LNCaP clone FGC (cell line): ENCODE data around the gene SGK1.
"Not testable (repeated sequence)": the region's sequence is repeated elsewhere in the genome, so short reads cannot be mapped to it uniquely, and the experiment has no call there.

ENCODE experiments used
- DNase-seq: peaks from one replicate; pipeline ENCODE4 v3.0.0-alpha.2; 2011; ENCODE audit warnings: low read depth
- H3K4me3 ChIP-seq: 2 replicates; pipeline ENCODE4 v1.5.1; 2011; ENCODE audit warnings: mild to moderate bottlenecking, low read depth, low read length, control low read depth
- TF ChIP-seq, protein P1 (sequence below): IDR thresholded peaks from 2 replicates; pipeline ENCODE4 v1.5.1; 2012; ENCODE audit warnings: mild to moderate bottlenecking; ENCODE audit not compliant: control insufficient read depth, insufficient read depth; ENCODE audit errors: extremely low read depth

The SGK1 gene

GRCh38 chr6:134240665-134241431, 77.1 kb downstream of the SGK1 start:
- TF ChIP-seq, protein P1, sequence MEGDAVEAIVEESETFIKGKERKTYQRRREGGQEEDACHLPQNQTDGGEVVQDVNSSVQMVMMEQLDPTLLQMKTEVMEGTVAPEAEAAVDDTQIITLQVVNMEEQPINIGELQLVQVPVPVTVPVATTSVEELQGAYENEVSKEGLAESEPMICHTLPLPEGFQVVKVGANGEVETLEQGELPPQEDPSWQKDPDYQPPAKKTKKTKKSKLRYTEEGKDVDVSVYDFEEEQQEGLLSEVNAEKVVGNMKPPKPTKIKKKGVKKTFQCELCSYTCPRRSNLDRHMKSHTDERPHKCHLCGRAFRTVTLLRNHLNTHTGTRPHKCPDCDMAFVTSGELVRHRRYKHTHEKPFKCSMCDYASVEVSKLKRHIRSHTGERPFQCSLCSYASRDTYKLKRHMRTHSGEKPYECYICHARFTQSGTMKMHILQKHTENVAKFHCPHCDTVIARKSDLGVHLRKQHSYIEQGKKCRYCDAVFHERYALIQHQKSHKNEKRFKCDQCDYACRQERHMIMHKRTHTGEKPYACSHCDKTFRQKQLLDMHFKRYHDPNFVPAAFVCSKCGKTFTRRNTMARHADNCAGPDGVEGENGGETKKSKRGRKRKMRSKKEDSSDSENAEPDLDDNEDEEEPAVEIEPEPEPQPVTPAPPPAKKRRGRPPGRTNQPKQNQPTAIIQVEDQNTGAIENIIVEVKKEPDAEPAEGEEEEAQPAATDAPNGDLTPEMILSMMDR: no peak
- H3K4me3 ChIP-seq: no peak overlapping the region
- no peak for DNase-seq

GRCh38 chr6:134238960-134239795, 78.7 kb downstream of the SGK1 start:
- DNase-seq: no peak
- TF ChIP-seq, protein P1: no peak

GRCh38 chr6:134238006-134238405, 79.9 kb downstream of the SGK1 start:
- DNase-seq: no peak
- H3K4me3 ChIP-seq: no peak overlapping the region
- TF ChIP-seq, protein P1: no peak

More at GRCh38 chr6:134238960-134239795, 78.7 kb downstream of the SGK1 start:
- H3K4me3 ChIP-seq: no peak overlapping the region

- no peak for DNase-seq
- TF ChIP-seq, protein P1: no peak
- H3K4me3 ChIP-seq: no peak overlapping the region
Measured at GRCh38 chr6:134235937-134236751, 81.8 kb downstream of the SGK1 start.

DNA sequence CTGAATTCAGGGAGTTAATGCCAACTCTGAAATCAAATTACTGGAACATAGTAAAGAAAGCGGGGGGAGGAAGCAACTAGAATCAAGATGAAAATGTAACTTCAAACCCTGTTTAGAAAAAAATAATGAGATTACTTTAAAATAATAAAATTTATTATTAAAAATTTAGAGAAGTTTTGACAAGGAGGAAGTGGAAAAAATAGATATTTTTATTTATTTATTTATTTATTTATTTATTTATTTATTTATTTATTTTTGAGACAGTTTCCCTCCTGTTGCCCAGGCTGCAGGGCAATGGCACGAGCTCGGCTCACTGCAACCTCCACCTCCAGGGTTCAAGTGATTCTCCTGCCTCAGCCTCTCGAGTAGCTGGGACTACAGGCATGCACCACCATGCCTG, 82.6 kb downstream of the SGK1 start:
- DNase-seq, H3K4me3 ChIP-seq: not testable (repeated sequence)

DNA sequence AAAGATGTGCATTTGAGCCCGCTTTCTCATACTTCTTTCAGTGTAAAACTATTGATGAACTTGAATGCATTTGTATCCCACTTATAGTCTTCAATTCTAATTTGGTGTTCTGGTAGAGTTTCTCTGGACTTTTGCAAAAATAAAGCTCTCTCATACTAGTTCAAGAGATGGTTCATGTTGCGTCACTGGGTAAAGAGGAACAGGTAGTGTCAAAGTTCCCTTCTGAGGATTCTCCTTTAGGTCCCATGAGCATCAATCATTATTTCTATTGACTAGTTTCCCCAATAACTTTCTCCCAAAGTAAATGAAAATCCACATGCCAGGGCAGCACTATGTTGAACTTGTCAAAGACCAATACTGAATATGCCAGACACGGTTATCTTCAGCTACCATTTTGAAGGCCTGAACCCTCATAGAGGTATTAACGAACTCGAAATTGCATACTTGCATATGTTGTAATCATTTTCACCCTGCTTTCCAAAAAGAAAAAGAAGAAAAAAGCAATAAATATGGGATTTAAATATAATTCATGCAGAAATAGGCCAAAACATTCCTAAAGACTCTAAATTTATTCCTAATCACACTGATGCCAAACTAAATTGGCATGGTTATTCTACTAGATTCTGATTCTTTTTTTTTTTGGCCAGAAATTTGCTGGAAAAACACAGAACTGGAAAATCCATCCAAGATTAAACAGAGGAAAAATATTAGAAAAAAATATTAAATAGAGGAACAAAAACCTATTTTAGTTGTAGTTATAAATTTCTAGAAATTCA, 84.5 kb downstream of the SGK1 start:
- TF ChIP-seq, protein P1: no peak
- no peak for DNase-seq
- H3K4me3 ChIP-seq: no peak overlapping the region
